H1 (cell line): Measurements from ENCODE around the gene KCNJ2. TPM values are rescaled to one million over a fixed set of nuclear protein-coding genes. Genes with fewer than 3 reads are reported as not detected.

Experiments used
- CTCF ChIA-PET: fragments of 300-600 bp; sonication (Branson Sonifier 250); formaldehyde crosslinking; loops from one replicate; lab custom pipeline; 2021; ENCODE audit not compliant: partially characterized antibody; lab: Charles Lee
- POLR2A ChIA-PET: fragments of 300-600 bp; sonication (Branson Sonifier 250); formaldehyde crosslinking; loops from one replicate; lab custom pipeline; 2021; ENCODE audit warnings: inconsistent platforms; ENCODE audit not compliant: partially characterized antibody; lab: Charles Lee
- DNase-seq, 2 experiments: peaks; one replicate each; pipeline versions ENCODE4 v3.0.0 to v3.0.0-alpha.2; 2010 to 2022; ENCODE audit warnings: low spot score in 2 of 2, low read depth in 1 of 2, mixed read lengths in 1 of 2
- FAIRE-seq: peaks from 2 replicates; lab custom pipeline; 2011; peaks lifted over from hg19 to GRCh38; lab: Jason Lieb, UNC
- H2AFZ ChIP-seq: 2 replicates; pipeline ENCODE4 v1.8.1; 2012; ENCODE audit warnings: low read length, inconsistent platforms
- H2AK5ac ChIP-seq: 2 replicates; pipeline ENCODE4 v1.6.1; 2013; ENCODE audit warnings: low read depth, low read length
- H2BK120ac ChIP-seq: replicated peaks from 2 replicates; pipeline ENCODE3; 2013; ENCODE audit warnings: low read depth, low read length, inconsistent platforms
- H2BK12ac ChIP-seq: 2 replicates; pipeline ENCODE4 v1.6.1; 2013; ENCODE audit warnings: low read depth, low read length
- H2BK15ac ChIP-seq: 2 replicates; pipeline ENCODE4 v1.6.1; 2013; ENCODE audit warnings: low read length
- H2BK20ac ChIP-seq: 2 replicates; pipeline ENCODE4 v1.6.1; 2013; ENCODE audit warnings: low read length
- H2BK5ac ChIP-seq: 2 replicates; pipeline ENCODE4 v1.6.1; 2013; ENCODE audit warnings: low read depth, low read length
- H3K14ac ChIP-seq: 2 replicates; pipeline ENCODE4 v1.6.1; 2013; ENCODE audit warnings: inconsistent platforms; ENCODE audit not compliant: insufficient read length
- H3K18ac ChIP-seq: 2 replicates; pipeline ENCODE4 v1.6.1; 2013; ENCODE audit warnings: low read length; ENCODE audit errors: extremely low read depth
- H3K23ac ChIP-seq: 2 replicates; pipeline ENCODE4 v1.6.1; 2013; ENCODE audit warnings: inconsistent platforms; ENCODE audit not compliant: insufficient read length
- H3K23me2 ChIP-seq: 2 replicates; pipeline ENCODE4 v1.6.1; 2013; ENCODE audit warnings: low read depth, low read length
- H3K27ac ChIP-seq: 2 replicates; pipeline ENCODE4 v1.6.1; 2011; ENCODE audit warnings: low read depth, low read length, inconsistent platforms
- H3K27me3 ChIP-seq, 4 experiments: replicated peaks in 1 of 4; 1 replicate in 1 of 4; 2 replicates in 3 of 4; pipeline versions ENCODE4 v1.6.1 to v1.8.1; 2011 to 2013; ENCODE audit warnings: low read length in 3 of 4, mild to moderate bottlenecking in 3 of 4, inconsistent platforms in 2 of 4, mixed read lengths in 2 of 4, moderate library complexity in 1 of 4; ENCODE audit not compliant: control insufficient read depth in 3 of 4, insufficient read depth in 3 of 4; ENCODE audit errors: extremely low read depth in 1 of 4
- H3K36me3 ChIP-seq, 4 experiments: 2 replicates each; pipeline versions ENCODE4 v1.6.1 to v1.8.1; 2011 to 2013; ENCODE audit warnings: mild to moderate bottlenecking in 4 of 4, low read length in 3 of 4, moderate library complexity in 2 of 4, control low read depth in 1 of 4, inconsistent platforms in 1 of 4; ENCODE audit not compliant: insufficient read depth in 4 of 4, control insufficient read depth in 2 of 4
- H3K4ac ChIP-seq: replicated peaks from 2 replicates; pipeline ENCODE3; 2013; ENCODE audit warnings: low read length, low read depth, mixed read lengths, inconsistent platforms; ENCODE audit not compliant: insufficient read length
- H3K4me1 ChIP-seq, 4 experiments: replicated peaks in 1 of 4; 1 replicate in 1 of 4; 2 replicates in 3 of 4; pipeline versions ENCODE4 v1.6.1 to v1.8.1; 2011 to 2013; ENCODE audit warnings: low read length in 3 of 4, inconsistent platforms in 2 of 4, mixed read lengths in 1 of 4; ENCODE audit not compliant: insufficient read depth in 4 of 4, control insufficient read depth in 3 of 4
- H3K4me2 ChIP-seq, 2 experiments: 2 replicates each; pipeline versions ENCODE4 v1.6.1 to v1.8.1; 2011 to 2013; ENCODE audit warnings: low read depth in 2 of 2, low read length in 2 of 2, control low read depth in 1 of 2, inconsistent platforms in 1 of 2, mild to moderate bottlenecking in 1 of 2; ENCODE audit not compliant: insufficient read depth in 1 of 2
- H3K4me3 ChIP-seq, 4 experiments: fragments of 200-600, 300-600 bp in 1 of 4; sonication (generic), shearing (Covaris generic), sonication (Bioruptor Twin) in 1 of 4; 2 replicates each; pipeline versions ENCODE4 v1.5.1 to v1.8.1; 2011 to 2016; ENCODE audit warnings: low read length in 4 of 4, low read depth in 3 of 4, control low read depth in 2 of 4, inconsistent platforms in 2 of 4, mild to moderate bottlenecking in 2 of 4, mixed read lengths in 1 of 4, moderate library complexity in 1 of 4; ENCODE audit not compliant: insufficient read depth in 2 of 4; ENCODE audit errors: extremely low read depth in 1 of 4
- H3K56ac ChIP-seq: replicated peaks from 2 replicates; pipeline ENCODE3; 2013; ENCODE audit warnings: low read depth, mild to moderate bottlenecking, mixed read lengths, low read length, inconsistent platforms; ENCODE audit not compliant: insufficient read length
- H3K79me1 ChIP-seq: 2 replicates; pipeline ENCODE4 v1.6.1; 2013; ENCODE audit warnings: low read depth, low read length, control low read depth
- H3K79me2 ChIP-seq, 2 experiments: 2 replicates each; pipeline versions ENCODE4 v1.6.1 to v1.8.1; 2012 to 2013; ENCODE audit warnings: low read length in 2 of 2, mild to moderate bottlenecking in 2 of 2, inconsistent platforms in 1 of 2; ENCODE audit not compliant: insufficient read depth in 2 of 2, control insufficient read depth in 1 of 2
- H3K9ac ChIP-seq, 4 experiments: replicated peaks in 1 of 4; 1 replicate in 1 of 4; 2 replicates in 3 of 4; pipeline versions ENCODE4 v1.6.1 to v1.8.1; 2011 to 2013; ENCODE audit warnings: low read depth in 3 of 4, low read length in 3 of 4, control low read depth in 2 of 4, mild to moderate bottlenecking in 2 of 4, moderate library complexity in 2 of 4, inconsistent platforms in 1 of 4; ENCODE audit errors: extremely low read depth in 1 of 4
- H3K9me3 ChIP-seq, 2 experiments: 2 replicates each; pipeline versions ENCODE4 v1.6.1 to v1.8.1; 2012 to 2013; ENCODE audit warnings: mild to moderate bottlenecking in 2 of 2, moderate library complexity in 2 of 2, control low read depth in 1 of 2, inconsistent platforms in 1 of 2, low read depth in 1 of 2, low read length in 1 of 2, mixed read lengths in 1 of 2; ENCODE audit not compliant: insufficient read depth in 2 of 2
- H4K20me1 ChIP-seq, 2 experiments: replicated peaks in 1 of 2; 2 replicates each; pipeline versions ENCODE3 to v1.8.1; 2011 to 2013; ENCODE audit warnings: inconsistent platforms in 2 of 2, low read length in 2 of 2, mild to moderate bottlenecking in 1 of 2; ENCODE audit not compliant: insufficient read depth in 2 of 2, control insufficient read depth in 1 of 2
- H4K5ac ChIP-seq: 2 replicates; pipeline ENCODE4 v1.6.1; 2013; ENCODE audit warnings: low read length, low read depth, mixed read lengths, inconsistent platforms; ENCODE audit not compliant: insufficient read length
- H4K8ac ChIP-seq: 2 replicates; pipeline ENCODE4 v1.8.0; 2013; ENCODE audit warnings: mild to moderate bottlenecking, moderate library complexity, low read length, inconsistent platforms; ENCODE audit not compliant: insufficient read depth; ENCODE audit errors: extremely low read depth
- H4K91ac ChIP-seq: replicated peaks from 2 replicates; pipeline ENCODE3; 2013; ENCODE audit warnings: low read length, mixed read lengths, inconsistent platforms; ENCODE audit not compliant: insufficient read length
- MAFK ChIP-seq: IDR thresholded peaks from 2 replicates; pipeline ENCODE4 v1.6.1; 2012; ENCODE audit warnings: low read depth, mild to moderate bottlenecking, improper control_type of control experiment, low read length
- PHF8 ChIP-seq: fragments of 200-600 bp; sonication (generic); conservative IDR thresholded peaks from 2 replicates; pipeline ENCODE4 v1.7.1; 2012; ENCODE audit warnings: low read depth, mild to moderate bottlenecking, inconsistent platforms, low read length, moderate library complexity
- POLR2A ChIP-seq, 2 experiments: IDR thresholded peaks; 1 replicate in 1 of 2; 2 replicates in 1 of 2; pipeline ENCODE4 v1.6.1; 2011; ENCODE audit warnings: low read depth in 2 of 2, low read length in 2 of 2, mild to moderate bottlenecking in 2 of 2; ENCODE audit errors: control extremely low read depth in 1 of 2
- SIX5 ChIP-seq: IDR thresholded peaks from 2 replicates; pipeline ENCODE4 v1.6.1; 2011; ENCODE audit warnings: mild to moderate bottlenecking, low read depth, low read length
- TCF12 ChIP-seq: IDR thresholded peaks from 2 replicates; pipeline ENCODE4 v1.6.1; 2011; ENCODE audit warnings: low read depth, mild to moderate bottlenecking, low read length
- WGBS, 2 experiments: shearing (Covaris generic) in 1 of 2; methylation state at CpG; one replicate each; pipeline versions ENCODE4 v1.1.6 to v1.1.7; 2013 to 2015; ENCODE audit warnings: low lambda C conversion rate in 2 of 2, mixed read lengths in 2 of 2, inconsistent platforms in 1 of 2, low coverage in 1 of 2, missing lambda C conversion rate in 1 of 2; ENCODE audit not compliant: insufficient replicate concordance in 2 of 2, insufficient coverage in 1 of 2, insufficient read length in 1 of 2; ENCODE audit errors: extremely low coverage in 1 of 2, missing lambda C conversion rate in 1 of 2; 5-methylcytosine and 5-hydroxymethylcytosine counted together
- polyA plus RNA-seq, 7 experiments: library from polyadenylated mRNA; depleted of rRNA in 3 of 7; stranded (reverse) in 5 of 7; unstranded in 2 of 7; fragments of >200 nt in 5 of 7; fragments of 200-250 nt in 2 of 7; gene quantifications; 1 replicate in 5 of 7; 2 replicates in 1 of 7; 4 replicates in 1 of 7; pipeline versions ENCODE4 v1.2.1 to v1.2.3, GENCODE V29; 2011 to 2013; ENCODE audit warnings: missing spikeins in 2 of 7, mixed read lengths in 2 of 7
- total RNA-seq: library from RNA; stranded (reverse); fragmentation: NEBNext Ultra II Directional; extraction: Animal tissue kit (Norgen Biotek cat#: 25700); gene quantifications from 2 replicates; pipeline ENCODE4 v1.2.1, GENCODE V29; 2021
- TF ChIP-seq, protein P1 (sequence below): IDR thresholded peaks from 2 replicates; pipeline ENCODE4 v1.6.1; 2012; ENCODE audit warnings: inconsistent platforms

KCNJ2 gene
- total and polyA plus RNA-seq, 2 of the 8 experiments (the other 6 are each of a cell fraction or from before 2014, with no cell fraction given): 0.23 to 0.76 TPM

DNA sequence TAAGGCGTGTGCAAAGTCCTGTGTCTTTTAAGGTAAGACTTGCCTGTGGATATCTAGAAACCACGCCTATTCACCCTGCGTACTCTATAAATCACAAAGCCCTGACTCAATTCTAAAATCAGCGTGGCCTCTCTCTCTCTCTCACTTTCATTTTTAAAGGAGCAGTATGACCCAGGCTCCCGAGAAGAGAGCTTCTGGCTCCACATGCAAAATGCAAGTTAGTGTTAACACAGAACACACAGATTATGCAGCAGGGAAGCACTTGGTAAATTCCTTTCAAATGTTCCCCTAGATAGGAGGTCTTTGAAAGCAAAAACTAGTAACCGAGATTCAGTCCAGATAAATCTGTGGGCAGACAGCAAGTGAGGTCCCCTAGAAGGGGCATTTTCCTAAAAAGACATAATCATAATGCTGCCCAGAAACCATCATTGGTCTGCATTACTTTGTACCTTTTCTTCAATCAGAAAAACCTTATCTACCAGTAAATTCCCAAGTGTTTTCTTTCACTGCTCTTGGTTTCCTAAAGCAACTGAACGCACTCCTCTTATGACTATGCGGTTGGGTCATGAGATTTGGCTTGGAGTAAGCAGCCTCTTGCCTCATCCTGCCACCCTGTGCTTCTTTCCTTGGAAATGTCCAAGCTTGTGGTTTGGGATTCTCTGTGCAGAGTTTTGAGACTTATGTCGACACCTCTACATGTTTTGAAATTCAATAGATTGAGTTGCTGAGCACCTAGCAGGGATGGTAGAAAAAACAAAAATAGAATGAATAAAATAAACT lies 31.7 kb upstream of the KCNJ2 start:
- DNase-seq (no peak), FAIRE-seq (no peak)
- Histone ChIP-seq H3K23ac (no peak overlapping the region), H2AFZ (peak overlapping the region; percentile 27; the same call in 1 of the 2 replicates), H3K18ac (no peak overlapping the region), H4K91ac (no peak overlapping the region), H3K9me3 (no peaks in the 10 kb centered on the region), H2BK15ac (no peak overlapping the region), H4K8ac (no peak overlapping the region), H3K27me3 (no peaks in the 10 kb centered on the region), H3K9ac (no peak overlapping the region), H3K4me2 (no peak overlapping the region), H3K23me2 (no peaks in the 10 kb centered on the region; the same call in 1 of the 2 replicates), H2BK12ac (no peak overlapping the region), H3K14ac (no peak overlapping the region), H3K79me2 (no peaks in the 10 kb centered on the region), H3K4ac (no peak overlapping the region), H3K27ac (no peak overlapping the region), H3K56ac (no peak overlapping the region), H3K36me3 (no peaks in the 10 kb centered on the region), H2BK5ac (no peak overlapping the region), H3K4me3 (no peak overlapping the region), H4K5ac (no peak overlapping the region), H2BK120ac (no peak overlapping the region), H2BK20ac (no peak overlapping the region), H4K20me1 (no peaks in the 10 kb centered on the region), H2AK5ac (no peak overlapping the region), H3K4me1 (no peaks in the 10 kb centered on the region; a peak in 1 of 7 replicates), H3K79me1 (no peaks in the 10 kb centered on the region)
- TF ChIP-seq SIX5: no peak
- TF ChIP-seq, protein P1, sequence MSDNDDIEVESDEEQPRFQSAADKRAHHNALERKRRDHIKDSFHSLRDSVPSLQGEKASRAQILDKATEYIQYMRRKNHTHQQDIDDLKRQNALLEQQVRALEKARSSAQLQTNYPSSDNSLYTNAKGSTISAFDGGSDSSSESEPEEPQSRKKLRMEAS: no peak
- no peak for TF ChIP-seq MAFK
- TF ChIP-seq PHF8: no peak
- no peak for TF ChIP-seq POLR2A (IDR thresholded peaks at IDR 0.05; ENCODE audit: control extremely low read depth in 1 of 2, low read depth in 2 of 2, low read length in 2 of 2)
- TF ChIP-seq TCF12: no peak
- POLR2A ChIA-PET: no interaction called here
- CTCF ChIA-PET: interaction anchor here (1.0 kb wide), 1 partner anchor 528 kb away, joined by 3 read pairs; no protein-coding TSS in a partner anchor
- 76% methylated on average over 9 of the region's 9 CpGs; no CpG with 5 or more reads in 1 of the 2 experiments for WGBS, 2 experiments
